ENCODE results near the gene ZNF677. TPM values are rescaled to one million over a fixed set of nuclear protein-coding genes. Genes with fewer than 3 reads are reported as not detected.
"Not testable (repeated sequence)": the region's sequence is repeated elsewhere in the genome, so short reads cannot be mapped to it uniquely, and the experiment has no call there.

ZNF677 gene
- total RNA-seq, 1 experiment from 2014 or later, result 5.4 TPM

DNA sequence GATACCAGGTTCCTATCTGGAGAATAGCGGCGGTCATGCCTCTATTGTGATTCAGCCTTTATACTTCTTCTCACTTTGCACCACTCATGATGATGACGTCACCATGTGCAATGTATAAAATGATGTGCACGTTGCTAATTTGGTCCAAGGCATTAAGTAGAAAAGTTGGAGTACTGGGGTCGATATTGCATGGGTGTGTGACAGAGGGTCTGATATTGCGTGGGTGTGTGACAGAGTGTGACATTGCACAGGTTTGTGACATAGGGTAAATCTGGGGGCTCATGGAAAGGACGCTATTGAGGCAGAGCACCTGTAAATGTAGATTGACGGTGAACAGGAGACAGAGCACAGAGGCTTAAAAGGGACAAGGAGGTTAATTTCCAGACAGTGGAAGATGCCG lies 17.4 kb upstream of the ZNF677 start:
- Histone ChIP-seq H3K27ac (ENCODE audit: low read depth, low read length, poor library complexity, severe bottlenecking) (no peak overlapping the region), H3K27me3 (replicated peaks; ENCODE audit: insufficient read depth, low read depth, low read length, poor library complexity) (no peaks in the 10 kb centered on the region), H3K4me1 (ENCODE audit: insufficient read depth, low read length, poor library complexity, severe bottlenecking) (no peaks in the 10 kb centered on the region), H3K9me3 (ENCODE audit: low read depth, low read length, poor library complexity, severe bottlenecking) (no peaks in the 10 kb centered on the region), H3K36me3 (ENCODE audit: insufficient read depth, low read length, poor library complexity, severe bottlenecking) (no peaks in the 10 kb centered on the region), H3K4me3 (ENCODE audit: low read depth, low read length, poor library complexity, severe bottlenecking) (no peak overlapping the region)
- BruUV-seq (replicated peaks), result no TSS peak
- POLR2A ChIA-PET (ENCODE audit: low non-redundant PET), result no interaction called here
- CTCF ChIA-PET, result no interaction called here
- TF ChIP-seq EZH2 (IDR thresholded peaks at IDR 0.05; ENCODE audit: borderline replicate concordance, low read depth, low read length, poor library complexity, severe bottlenecking), result no peak
- TF ChIP-seq, protein P1, sequence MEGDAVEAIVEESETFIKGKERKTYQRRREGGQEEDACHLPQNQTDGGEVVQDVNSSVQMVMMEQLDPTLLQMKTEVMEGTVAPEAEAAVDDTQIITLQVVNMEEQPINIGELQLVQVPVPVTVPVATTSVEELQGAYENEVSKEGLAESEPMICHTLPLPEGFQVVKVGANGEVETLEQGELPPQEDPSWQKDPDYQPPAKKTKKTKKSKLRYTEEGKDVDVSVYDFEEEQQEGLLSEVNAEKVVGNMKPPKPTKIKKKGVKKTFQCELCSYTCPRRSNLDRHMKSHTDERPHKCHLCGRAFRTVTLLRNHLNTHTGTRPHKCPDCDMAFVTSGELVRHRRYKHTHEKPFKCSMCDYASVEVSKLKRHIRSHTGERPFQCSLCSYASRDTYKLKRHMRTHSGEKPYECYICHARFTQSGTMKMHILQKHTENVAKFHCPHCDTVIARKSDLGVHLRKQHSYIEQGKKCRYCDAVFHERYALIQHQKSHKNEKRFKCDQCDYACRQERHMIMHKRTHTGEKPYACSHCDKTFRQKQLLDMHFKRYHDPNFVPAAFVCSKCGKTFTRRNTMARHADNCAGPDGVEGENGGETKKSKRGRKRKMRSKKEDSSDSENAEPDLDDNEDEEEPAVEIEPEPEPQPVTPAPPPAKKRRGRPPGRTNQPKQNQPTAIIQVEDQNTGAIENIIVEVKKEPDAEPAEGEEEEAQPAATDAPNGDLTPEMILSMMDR (conservative IDR thresholded peaks at IDR 0.05; ENCODE audit: low read depth, low read length), result no peak
- intact Hi-C loops (cut with micrococcal nuclease; ENCODE audit: unreplicated experiment), result no loop called here
- DNase-seq (ENCODE audit: low spot score), result no peak

DNA sequence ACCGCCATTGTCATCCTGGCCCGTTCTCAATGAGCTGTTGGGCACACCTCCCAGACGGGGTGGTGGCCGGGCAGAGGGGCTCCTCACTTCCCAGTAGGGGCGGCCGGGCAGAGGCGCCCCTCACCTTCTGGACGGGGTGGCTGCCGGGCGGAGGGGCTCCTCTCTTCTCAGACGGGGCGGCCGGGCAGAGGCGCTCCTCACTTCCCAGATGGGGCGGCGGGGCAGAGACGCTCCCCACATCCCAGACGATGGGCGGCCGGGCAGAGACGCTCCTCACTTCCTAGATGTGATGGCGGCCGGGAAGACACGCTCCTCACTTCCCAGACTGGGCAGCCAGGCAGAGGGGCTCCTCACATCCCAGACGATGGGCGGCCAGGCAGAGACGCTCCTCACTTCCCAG lies 15.2 kb upstream of the ZNF677 start:
- CTCF ChIA-PET; BruUV-seq (replicated peaks); H3K36me3 ChIP-seq (ENCODE audit: insufficient read depth, low read length, poor library complexity, severe bottlenecking); H3K9me3 ChIP-seq (ENCODE audit: low read depth, low read length, poor library complexity, severe bottlenecking); H3K27ac ChIP-seq (ENCODE audit: low read depth, low read length, poor library complexity, severe bottlenecking); H3K27me3 ChIP-seq (replicated peaks; ENCODE audit: insufficient read depth, low read depth, low read length, poor library complexity); DNase-seq (ENCODE audit: low spot score); H3K4me3 ChIP-seq (ENCODE audit: low read depth, low read length, poor library complexity, severe bottlenecking); POLR2A ChIA-PET (ENCODE audit: low non-redundant PET); H3K4me1 ChIP-seq (ENCODE audit: insufficient read depth, low read length, poor library complexity, severe bottlenecking); intact Hi-C loops (cut with micrococcal nuclease; ENCODE audit: unreplicated experiment): not testable (repeated sequence)

DNA sequence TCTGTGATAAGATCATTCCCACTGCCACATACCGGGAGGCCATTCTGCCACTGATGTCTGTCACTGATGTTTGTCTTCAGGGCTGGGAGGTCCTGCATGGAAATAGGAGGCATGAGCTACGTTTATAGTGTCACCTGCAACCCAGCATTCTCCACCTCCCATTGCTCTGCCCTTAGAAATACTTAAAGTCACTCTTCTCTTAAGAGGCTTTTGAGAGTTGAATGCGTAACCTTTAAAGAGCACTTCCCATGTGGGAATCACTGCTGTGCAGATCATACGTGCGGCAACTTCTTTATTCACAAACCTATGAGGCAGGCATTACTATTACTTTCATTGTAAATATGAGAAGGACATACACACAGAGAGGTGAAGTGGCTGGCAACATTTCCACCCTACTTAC lies 12.9 kb upstream of the ZNF677 start, which contains the start of gene VN1R4:
Gene VN1R4, minus strand, starts transcription at position 101 of the 400 bp plus-strand sequence. Its CDS starts 58 bp downstream, at position 43.
- intact Hi-C loops (cut with micrococcal nuclease; ENCODE audit: unreplicated experiment); H3K9me3 ChIP-seq (ENCODE audit: low read depth, low read length, poor library complexity, severe bottlenecking); POLR2A ChIA-PET (ENCODE audit: low non-redundant PET); CTCF ChIA-PET; H3K27ac ChIP-seq (ENCODE audit: low read depth, low read length, poor library complexity, severe bottlenecking); BruUV-seq (replicated peaks); H3K27me3 ChIP-seq (replicated peaks; ENCODE audit: insufficient read depth, low read depth, low read length, poor library complexity); H3K4me1 ChIP-seq (ENCODE audit: insufficient read depth, low read length, poor library complexity, severe bottlenecking); DNase-seq (ENCODE audit: low spot score); H3K4me3 ChIP-seq (ENCODE audit: low read depth, low read length, poor library complexity, severe bottlenecking); H3K36me3 ChIP-seq (ENCODE audit: insufficient read depth, low read length, poor library complexity, severe bottlenecking): not testable (repeated sequence)

DNA sequence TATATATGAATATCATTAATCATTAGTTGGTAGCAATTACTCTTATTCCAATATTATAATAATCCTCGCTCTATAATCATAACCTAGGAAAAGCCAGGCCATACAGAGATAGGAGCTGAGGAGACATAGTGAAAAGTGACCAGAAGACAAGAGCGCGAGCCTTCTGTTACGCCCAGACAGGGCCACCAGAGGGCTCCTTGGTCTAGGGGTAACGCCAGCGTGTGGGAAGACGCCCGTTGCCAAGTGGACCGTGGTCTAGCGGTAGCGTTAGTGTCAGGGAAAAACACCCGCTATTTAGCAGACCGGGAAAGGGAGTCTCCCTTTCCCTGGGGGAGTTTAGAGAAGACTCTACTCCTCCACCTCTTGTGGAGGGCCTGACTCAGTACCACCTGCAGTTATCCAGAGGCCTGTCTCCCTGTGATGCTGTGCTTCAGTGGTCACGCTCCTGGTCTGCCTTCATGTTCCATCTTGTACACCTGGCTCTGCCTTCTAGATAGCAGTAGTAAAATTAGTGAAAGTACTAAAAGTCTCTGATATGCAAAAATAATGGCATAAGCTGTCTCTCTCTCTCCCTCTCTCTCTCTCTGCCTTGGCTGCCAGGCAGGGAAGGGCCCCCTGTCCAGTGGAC lies 3.2 kb upstream of the ZNF677 start, which contains the start of gene VN1R2:
Gene VN1R2, plus strand, starts transcription at position 578 of the 628 bp plus-strand sequence. CDS start 84 bp downstream, outside the sequence.
- H3K36me3 ChIP-seq (ENCODE audit: insufficient read depth, low read length, poor library complexity, severe bottlenecking); CTCF ChIA-PET; H3K9me3 ChIP-seq (ENCODE audit: low read depth, low read length, poor library complexity, severe bottlenecking); POLR2A ChIA-PET (ENCODE audit: low non-redundant PET); BruUV-seq (replicated peaks); H3K27ac ChIP-seq (ENCODE audit: low read depth, low read length, poor library complexity, severe bottlenecking); intact Hi-C loops (cut with micrococcal nuclease; ENCODE audit: unreplicated experiment); H3K4me1 ChIP-seq (ENCODE audit: insufficient read depth, low read length, poor library complexity, severe bottlenecking); H3K4me3 ChIP-seq (ENCODE audit: low read depth, low read length, poor library complexity, severe bottlenecking); H3K27me3 ChIP-seq (replicated peaks; ENCODE audit: insufficient read depth, low read depth, low read length, poor library complexity); DNase-seq (ENCODE audit: low spot score): not testable (repeated sequence)

Measured in A673 (cell line).